K562 (cell line): ENCODE measurements around the gene MINPP1. TPM values are rescaled to one million over a fixed set of nuclear protein-coding genes. Genes with fewer than 3 reads are reported as not detected.

Experiments
- EWSR1 ChIP-seq: fragments of 450-650 bp; IDR thresholded peaks from 2 replicates; pipeline ENCODE4 v1.6.1; 2018; ENCODE audit warnings: borderline replicate concordance, mild to moderate bottlenecking, low read depth, moderate library complexity; ENCODE audit not compliant: partially characterized antibody
- ILF3 ChIP-seq: fragments of 450-650 bp; IDR thresholded peaks from 2 replicates; pipeline ENCODE4 v1.6.1; 2018; ENCODE audit warnings: antibody characterized with exemption, mild to moderate bottlenecking, moderate library complexity, borderline replicate concordance
- MAFF ChIP-seq: IDR thresholded peaks from 2 replicates; pipeline ENCODE4 v1.6.1; 2012; ENCODE audit warnings: low read length, improper control_type of control experiment
- NCOA4 ChIP-seq: fragments of 450-650 bp; IDR thresholded peaks from 2 replicates; pipeline ENCODE4 v1.6.1; 2018; ENCODE audit warnings: mild to moderate bottlenecking; ENCODE audit not compliant: partially characterized antibody
- NFRKB ChIP-seq: fragments of 450-650 bp; IDR thresholded peaks from 2 replicates; pipeline ENCODE4 v1.6.1; 2016; ENCODE audit warnings: low read depth
- SRF ChIP-seq, 2 experiments: fragments of 250-450, 450-650 bp in 1 of 2; sonication (Bioruptor Pico) in 1 of 2; sonication (generic) in 1 of 2; formaldehyde crosslinking; IDR thresholded peaks; 2 replicates each; pipeline versions ENCODE4 v1.5.0 to v1.5.1; 2020 to 2022; ENCODE audit warnings: mild to moderate bottlenecking in 1 of 2, missing genetic modification reagents in 1 of 2
- SRSF3 ChIP-seq: fragments of 200-400 bp; formaldehyde crosslinking; IDR thresholded peaks from 2 replicates; pipeline ENCODE4 v1.6.1; 2016; ENCODE audit warnings: mild to moderate bottlenecking, low read length, moderate library complexity; ENCODE audit not compliant: insufficient read depth
- ZNF507 ChIP-seq: conservative IDR thresholded peaks from 2 replicates; pipeline ENCODE4 v1.6.1; 2017; ENCODE audit warnings: missing genetic modification characterization, missing compliant biosample characterization
- ZNF57 ChIP-seq: fragments of 450-650 bp; formaldehyde crosslinking; IDR thresholded peaks from 2 replicates; pipeline ENCODE4 v1.4.0; 2020; ENCODE audit warnings: mild to moderate bottlenecking, moderate library complexity
- polyA plus RNA-seq, 8 experiments: library from polyadenylated mRNA; depleted of rRNA in 4 of 8; stranded (reverse) in 5 of 8; unstranded in 3 of 8; fragments of >200 nt; fragmentation: Nextera tagmentation in 2 of 8; fragmentation: Illumina TruSeq in 1 of 8; extraction: Ambion mirVana in 2 of 8; extraction: Trizol in 1 of 8; gene quantifications; 2 replicates each; pipeline versions ENCODE4 v1.2.1 to v1.2.3, GENCODE V29; 2011 to 2014; ENCODE audit warnings: inconsistent platforms in 1 of 8, missing spikeins in 1 of 8
- total RNA-seq, 7 experiments: library from RNA; depleted of rRNA in 6 of 7; stranded (reverse); fragments of >200 nt in 6 of 7; fragmentation: Illumina TruSeq in 2 of 7; extraction: Trizol in 2 of 7; gene quantifications; 2 replicates each; pipeline versions ENCODE4 v1.2.1 to v1.2.3, GENCODE V29; 2011 to 2021; ENCODE audit warnings: low replicate concordance in 1 of 7
- TF ChIP-seq, protein P1 (sequence below): fragments of 250-450 bp; sonication (Bioruptor Pico); IDR thresholded peaks from 2 replicates; pipeline ENCODE4 v1.5.0; 2021; ENCODE audit warnings: mild to moderate bottlenecking, moderate library complexity
- TF ChIP-seq, protein P2 (sequence below): conservative IDR thresholded peaks from 2 replicates; pipeline ENCODE4 v1.6.1; 2011; ENCODE audit warnings: low read depth, mild to moderate bottlenecking, low read length; ENCODE audit not compliant: control insufficient read depth
- TF ChIP-seq, protein P3 (sequence below): fragments of 450-650 bp; IDR thresholded peaks from 2 replicates; pipeline ENCODE4 v1.7.1; 2018; ENCODE audit warnings: mild to moderate bottlenecking, low read depth; ENCODE audit not compliant: partially characterized antibody

MINPP1 gene
- total and polyA plus RNA-seq, 9 of the 15 experiments (the other 6 are each of a cell fraction or from before 2014, with no cell fraction given): 11.5 to 44.5 (median 27.1) TPM

- TF ChIP-seq, protein P1, sequence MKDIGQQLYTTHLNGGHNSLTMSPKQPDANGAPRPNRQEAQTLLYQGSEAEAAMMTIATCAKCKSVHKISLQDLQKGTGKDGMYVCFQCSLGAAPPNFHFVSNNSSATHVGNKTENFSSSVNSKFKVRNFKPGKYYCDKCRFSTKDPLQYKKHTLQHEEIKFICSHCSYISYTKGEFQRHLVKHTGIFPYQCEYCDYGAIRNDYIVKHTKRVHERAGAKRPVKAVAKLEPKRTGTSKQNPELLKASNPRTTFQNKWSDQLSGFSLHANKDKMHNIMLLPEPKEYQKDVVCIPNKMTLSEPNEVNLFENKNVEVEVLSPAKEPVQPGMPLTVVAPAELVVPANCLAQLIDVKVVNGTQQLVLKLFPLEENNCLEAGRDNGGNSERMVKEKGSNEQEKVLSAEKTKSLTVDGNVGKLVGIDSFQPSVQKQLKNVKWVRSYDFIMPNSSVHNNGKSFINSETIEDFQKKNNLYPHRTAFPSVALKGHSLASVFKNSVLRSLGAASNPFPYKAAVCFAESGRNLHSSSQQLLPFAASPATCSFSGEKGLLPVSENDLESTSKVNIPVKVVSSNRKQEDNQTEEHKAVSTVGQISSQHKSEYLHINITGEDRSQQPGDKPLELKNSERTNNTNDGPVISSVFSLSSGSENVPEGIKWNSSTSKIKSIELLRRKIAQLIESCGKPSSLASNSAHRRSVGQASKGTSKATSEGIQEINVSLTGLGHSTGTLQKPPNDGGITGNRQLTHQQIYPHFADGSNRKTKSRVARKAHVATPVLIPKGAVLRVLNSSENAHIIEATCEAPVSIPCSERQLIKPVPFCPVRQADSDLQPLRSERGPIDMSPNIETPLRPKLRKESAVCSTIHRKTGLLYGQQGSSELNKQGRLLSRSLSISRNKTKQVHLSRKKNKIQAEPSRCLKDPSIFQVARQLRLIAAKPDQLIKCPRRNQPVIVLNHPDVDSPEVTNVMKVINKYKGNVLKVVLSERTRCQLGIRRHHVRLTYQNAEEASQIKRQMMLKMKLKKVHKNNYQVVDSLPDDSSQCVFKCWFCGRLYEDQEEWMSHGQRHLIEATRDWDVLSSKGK: no peak
- no peak for TF ChIP-seq EWSR1
- no peak for TF ChIP-seq MAFF
- TF ChIP-seq SRF (CRISPR knock-in tag; IDR thresholded peaks at IDR 0.05): no peak
- TF ChIP-seq NCOA4: no peak
- TF ChIP-seq, protein P2, sequence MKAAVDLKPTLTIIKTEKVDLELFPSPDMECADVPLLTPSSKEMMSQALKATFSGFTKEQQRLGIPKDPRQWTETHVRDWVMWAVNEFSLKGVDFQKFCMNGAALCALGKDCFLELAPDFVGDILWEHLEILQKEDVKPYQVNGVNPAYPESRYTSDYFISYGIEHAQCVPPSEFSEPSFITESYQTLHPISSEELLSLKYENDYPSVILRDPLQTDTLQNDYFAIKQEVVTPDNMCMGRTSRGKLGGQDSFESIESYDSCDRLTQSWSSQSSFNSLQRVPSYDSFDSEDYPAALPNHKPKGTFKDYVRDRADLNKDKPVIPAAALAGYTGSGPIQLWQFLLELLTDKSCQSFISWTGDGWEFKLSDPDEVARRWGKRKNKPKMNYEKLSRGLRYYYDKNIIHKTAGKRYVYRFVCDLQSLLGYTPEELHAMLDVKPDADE: no peak
- no peak for TF ChIP-seq NFRKB
- no peak for TF ChIP-seq SRSF3
- TF ChIP-seq ZNF57 (CRISPR knock-in tag): no peak
- no peak for TF ChIP-seq ZNF507 (tag)
- TF ChIP-seq ILF3: no peak
- TF ChIP-seq, protein P3, sequence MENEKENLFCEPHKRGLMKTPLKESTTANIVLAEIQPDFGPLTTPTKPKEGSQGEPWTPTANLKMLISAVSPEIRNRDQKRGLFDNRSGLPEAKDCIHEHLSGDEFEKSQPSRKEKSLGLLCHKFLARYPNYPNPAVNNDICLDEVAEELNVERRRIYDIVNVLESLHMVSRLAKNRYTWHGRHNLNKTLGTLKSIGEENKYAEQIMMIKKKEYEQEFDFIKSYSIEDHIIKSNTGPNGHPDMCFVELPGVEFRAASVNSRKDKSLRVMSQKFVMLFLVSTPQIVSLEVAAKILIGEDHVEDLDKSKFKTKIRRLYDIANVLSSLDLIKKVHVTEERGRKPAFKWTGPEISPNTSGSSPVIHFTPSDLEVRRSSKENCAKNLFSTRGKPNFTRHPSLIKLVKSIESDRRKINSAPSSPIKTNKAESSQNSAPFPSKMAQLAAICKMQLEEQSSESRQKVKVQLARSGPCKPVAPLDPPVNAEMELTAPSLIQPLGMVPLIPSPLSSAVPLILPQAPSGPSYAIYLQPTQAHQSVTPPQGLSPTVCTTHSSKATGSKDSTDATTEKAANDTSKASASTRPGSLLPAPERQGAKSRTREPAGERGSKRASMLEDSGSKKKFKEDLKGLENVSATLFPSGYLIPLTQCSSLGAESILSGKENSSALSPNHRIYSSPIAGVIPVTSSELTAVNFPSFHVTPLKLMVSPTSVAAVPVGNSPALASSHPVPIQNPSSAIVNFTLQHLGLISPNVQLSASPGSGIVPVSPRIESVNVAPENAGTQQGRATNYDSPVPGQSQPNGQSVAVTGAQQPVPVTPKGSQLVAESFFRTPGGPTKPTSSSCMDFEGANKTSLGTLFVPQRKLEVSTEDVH: no peak
Observed at GRCh38 chr10:87558333-87558732, 53.6 kb downstream of the MINPP1 start (continued).
